ENCODE measurements around the gene RIOK2. TPM values are rescaled to one million over a fixed set of nuclear protein-coding genes. Genes with fewer than 3 reads are reported as not detected.

RIOK2 gene
- total RNA-seq, 1 donor, result 27.5 TPM

Small RNA genes within 50 kb of the gene (small RNA-seq; reads per million reads assigned to genes)
- gene RNU1-73P, result not detected

Other genes starting within 250 kb of the RIOK2 start
- 18.8 and 46.3 TPM in 2 replicates for gene LNPEP, start 247.2 kb downstream of the RIOK2 start, total RNA-seq (ENCODE audit: low replicate concordance)
- not detected in 2 replicates for gene LIX1, start 40.6 kb downstream of the RIOK2 start, total RNA-seq (ENCODE audit: low replicate concordance)

All from fibroblast of the aortic adventitia (primary cell).